Measurements from ENCODE around the gene HS6ST2. TPM values are rescaled to one million over a fixed set of nuclear protein-coding genes. Genes with fewer than 3 reads are reported as not detected.

The HS6ST2 gene
- total and polyA plus RNA-seq, 2 donors from 2014 or later: 2.0 to 11.9 TPM

- H3K36me3 ChIP-seq (ENCODE audit: control insufficient read depth in 2 of 3, insufficient read depth in 3 of 3, low read length in 3 of 3): no peaks in the 10 kb centered on the region
- H3K9me3 ChIP-seq (ENCODE audit: control insufficient read depth in 2 of 3, insufficient read depth in 1 of 3, low read length in 3 of 3): no peaks in the 10 kb centered on the region
- H3K9ac ChIP-seq (ENCODE audit: low read length in 3 of 3): no peak overlapping the region
- no peak overlapping the region for H3K27ac ChIP-seq (ENCODE audit: low read depth in 2 of 2, low read length in 2 of 2)
- intact Hi-C loops (cut with DNase I): no loop called here
- TF ChIP-seq CTCF (IDR thresholded peaks at IDR 0.05; ENCODE audit: borderline replicate concordance, extremely low read depth, insufficient read depth): no peak
- H3K4me1 ChIP-seq (ENCODE audit: control insufficient read depth in 2 of 3, insufficient read depth in 2 of 3, low read depth in 1 of 3, low read length in 3 of 3): no peaks in the 10 kb centered on the region
- peaks cover 3% of the 10 kb centered on the region for H3K27me3 ChIP-seq (ENCODE audit: control insufficient read depth, insufficient read depth, low read length)
- FAIRE-seq: no peak
- peak in 1 of 5 donors; percentile 9 for DNase-seq
- no peak overlapping the region for H3K4me3 ChIP-seq (ENCODE audit: low read length in 3 of 3)
These were observed 247.7 kb downstream of the HS6ST2 start for GRCh38 chrX:132710656-132711155.

GRCh38 chrX:132708529-132708928 is 249.9 kb downstream of the HS6ST2 start:
- no peak overlapping the region for H3K27ac ChIP-seq (ENCODE audit: low read depth in 2 of 2, low read length in 2 of 2)

GRCh38 chrX:132704769-132705168 is 253.7 kb downstream of the HS6ST2 start:
- intact Hi-C loops (cut with DNase I): no loop called here
- FAIRE-seq: no peak
- no peak overlapping the region for H3K9ac ChIP-seq (ENCODE audit: low read length in 3 of 3)
- TF ChIP-seq CTCF (IDR thresholded peaks at IDR 0.05; ENCODE audit: borderline replicate concordance, extremely low read depth, insufficient read depth): no peak
- H3K4me3 ChIP-seq (ENCODE audit: low read length in 3 of 3): no peak overlapping the region
- H3K36me3 ChIP-seq (ENCODE audit: control insufficient read depth in 2 of 3, insufficient read depth in 3 of 3, low read length in 3 of 3): no peaks in the 10 kb centered on the region
- H3K27me3 ChIP-seq (ENCODE audit: control insufficient read depth, insufficient read depth, low read length): peaks cover 5% of the 10 kb centered on the region
- no peaks in the 10 kb centered on the region for H3K4me1 ChIP-seq (ENCODE audit: control insufficient read depth in 2 of 3, insufficient read depth in 2 of 3, low read depth in 1 of 3, low read length in 3 of 3)
- no peaks in the 10 kb centered on the region for H3K9me3 ChIP-seq (ENCODE audit: control insufficient read depth in 2 of 3, insufficient read depth in 1 of 3, low read length in 3 of 3)
- H3K27ac ChIP-seq (ENCODE audit: low read depth in 2 of 2, low read length in 2 of 2): no peak overlapping the region
- no peak for DNase-seq

More at GRCh38 chrX:132708529-132708928, 249.9 kb downstream of the HS6ST2 start:
- Histone ChIP-seq H3K4me3 (ENCODE audit: low read length in 3 of 3) (no peak overlapping the region), H3K27me3 (ENCODE audit: control insufficient read depth, insufficient read depth, low read length) (peaks cover 3% of the 10 kb centered on the region), H3K36me3 (ENCODE audit: control insufficient read depth in 2 of 3, insufficient read depth in 3 of 3, low read length in 3 of 3) (no peaks in the 10 kb centered on the region), H3K9me3 (ENCODE audit: control insufficient read depth in 2 of 3, insufficient read depth in 1 of 3, low read length in 3 of 3) (no peaks in the 10 kb centered on the region), H3K9ac (ENCODE audit: low read length in 3 of 3) (no peak overlapping the region), H3K4me1 (ENCODE audit: control insufficient read depth in 2 of 3, insufficient read depth in 2 of 3, low read depth in 1 of 3, low read length in 3 of 3) (no peaks in the 10 kb centered on the region)
- FAIRE-seq: no peak
- no peak for DNase-seq
- TF ChIP-seq CTCF (IDR thresholded peaks at IDR 0.05; ENCODE audit: borderline replicate concordance, extremely low read depth, insufficient read depth): no peak
- intact Hi-C loops (cut with DNase I): no loop called here

- no peak for TF ChIP-seq CTCF (IDR thresholded peaks at IDR 0.05; ENCODE audit: borderline replicate concordance, extremely low read depth, insufficient read depth)
- H3K27me3 ChIP-seq (ENCODE audit: control insufficient read depth, insufficient read depth, low read length): peaks cover 8% of the 10 kb centered on the region
- no peak for FAIRE-seq
These were observed 264.0 kb downstream of the HS6ST2 start for GRCh38 chrX:132694382-132694781.

More at GRCh38 chrX:132694382-132694781, 264.0 kb downstream of the HS6ST2 start:
- H3K9me3 ChIP-seq (ENCODE audit: control insufficient read depth in 2 of 3, insufficient read depth in 1 of 3, low read length in 3 of 3): no peaks in the 10 kb centered on the region
- no peaks in the 10 kb centered on the region for H3K36me3 ChIP-seq (ENCODE audit: control insufficient read depth in 2 of 3, insufficient read depth in 3 of 3, low read length in 3 of 3)
- H3K4me3 ChIP-seq (ENCODE audit: low read length in 3 of 3): no peak overlapping the region
- no peak overlapping the region for H3K9ac ChIP-seq (ENCODE audit: low read length in 3 of 3)
- intact Hi-C loops (cut with DNase I): no loop called here
- H3K27ac ChIP-seq (ENCODE audit: low read depth in 2 of 2, low read length in 2 of 2): no peak overlapping the region
- H3K4me1 ChIP-seq (ENCODE audit: control insufficient read depth in 2 of 3, insufficient read depth in 2 of 3, low read depth in 1 of 3, low read length in 3 of 3): no peaks in the 10 kb centered on the region
- no peak for DNase-seq
